Panc1 (cell line): Measurements from ENCODE around the gene HGD.

Experiments used
- POLR2AphosphoS5 ChIP-seq: IDR thresholded peaks from 2 replicates; pipeline ENCODE4 v1.6.1; 2012; ENCODE audit warnings: mild to moderate bottlenecking, low read depth, low read length, moderate library complexity
- SIN3A ChIP-seq: IDR thresholded peaks from 2 replicates; pipeline ENCODE4 v1.6.1; 2012; ENCODE audit warnings: low read depth, mild to moderate bottlenecking, low read length, moderate library complexity, borderline replicate concordance; ENCODE audit not compliant: insufficient read depth
- TCF7L2 ChIP-seq: IDR thresholded peaks from 2 replicates; pipeline ENCODE4 v1.6.1; 2011; ENCODE audit warnings: mild to moderate bottlenecking, low read depth, low read length, inconsistent platforms
- TF ChIP-seq, protein P1 (sequence below): fragments of 450-650 bp; IDR thresholded peaks from 2 replicates; pipeline ENCODE4 v1.5.1; 2017; ENCODE audit warnings: mild to moderate bottlenecking
- TF ChIP-seq, protein P2 (sequence below), 2 experiments: IDR thresholded peaks; 2 replicates each; pipeline ENCODE4 v1.6.1; 2011 to 2012; ENCODE audit warnings: low read depth in 2 of 2, control low read depth in 1 of 2, low read length in 1 of 2, mild to moderate bottlenecking in 1 of 2, moderate library complexity in 1 of 2; ENCODE audit not compliant: insufficient read depth in 1 of 2

DNA sequence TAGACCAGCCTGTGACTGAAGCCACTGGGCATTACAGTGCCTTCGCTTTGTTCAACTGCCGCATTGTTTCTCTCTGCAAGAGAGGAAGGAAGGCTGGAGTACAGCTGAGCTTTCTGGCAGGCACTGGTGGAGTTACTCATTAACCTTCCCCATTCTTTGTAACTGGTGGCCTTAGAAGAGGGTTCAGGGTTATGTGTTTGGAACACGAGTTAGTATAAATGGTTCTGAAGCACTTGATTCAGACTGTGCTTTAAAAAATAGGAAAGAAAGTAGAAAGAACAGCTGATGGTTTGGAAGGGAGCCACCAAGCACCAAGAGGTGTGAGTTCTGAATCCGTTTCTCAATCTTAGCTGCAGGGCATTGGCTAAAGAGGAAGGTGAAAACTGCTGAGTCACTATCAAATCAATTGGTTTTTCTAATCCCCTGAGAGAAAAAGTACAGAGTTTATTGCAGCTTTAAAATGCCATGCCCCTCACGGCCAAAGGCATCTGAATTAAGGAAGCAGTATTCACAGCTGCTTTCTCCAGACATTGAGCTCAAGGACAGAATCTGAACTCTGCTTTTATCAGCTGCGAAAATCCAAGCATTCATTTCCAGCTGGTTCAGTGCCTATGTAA is 3.6 kb downstream of the HGD start:
- TF ChIP-seq, protein P1, sequence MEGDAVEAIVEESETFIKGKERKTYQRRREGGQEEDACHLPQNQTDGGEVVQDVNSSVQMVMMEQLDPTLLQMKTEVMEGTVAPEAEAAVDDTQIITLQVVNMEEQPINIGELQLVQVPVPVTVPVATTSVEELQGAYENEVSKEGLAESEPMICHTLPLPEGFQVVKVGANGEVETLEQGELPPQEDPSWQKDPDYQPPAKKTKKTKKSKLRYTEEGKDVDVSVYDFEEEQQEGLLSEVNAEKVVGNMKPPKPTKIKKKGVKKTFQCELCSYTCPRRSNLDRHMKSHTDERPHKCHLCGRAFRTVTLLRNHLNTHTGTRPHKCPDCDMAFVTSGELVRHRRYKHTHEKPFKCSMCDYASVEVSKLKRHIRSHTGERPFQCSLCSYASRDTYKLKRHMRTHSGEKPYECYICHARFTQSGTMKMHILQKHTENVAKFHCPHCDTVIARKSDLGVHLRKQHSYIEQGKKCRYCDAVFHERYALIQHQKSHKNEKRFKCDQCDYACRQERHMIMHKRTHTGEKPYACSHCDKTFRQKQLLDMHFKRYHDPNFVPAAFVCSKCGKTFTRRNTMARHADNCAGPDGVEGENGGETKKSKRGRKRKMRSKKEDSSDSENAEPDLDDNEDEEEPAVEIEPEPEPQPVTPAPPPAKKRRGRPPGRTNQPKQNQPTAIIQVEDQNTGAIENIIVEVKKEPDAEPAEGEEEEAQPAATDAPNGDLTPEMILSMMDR = no peak
- TF ChIP-seq, protein P2, sequence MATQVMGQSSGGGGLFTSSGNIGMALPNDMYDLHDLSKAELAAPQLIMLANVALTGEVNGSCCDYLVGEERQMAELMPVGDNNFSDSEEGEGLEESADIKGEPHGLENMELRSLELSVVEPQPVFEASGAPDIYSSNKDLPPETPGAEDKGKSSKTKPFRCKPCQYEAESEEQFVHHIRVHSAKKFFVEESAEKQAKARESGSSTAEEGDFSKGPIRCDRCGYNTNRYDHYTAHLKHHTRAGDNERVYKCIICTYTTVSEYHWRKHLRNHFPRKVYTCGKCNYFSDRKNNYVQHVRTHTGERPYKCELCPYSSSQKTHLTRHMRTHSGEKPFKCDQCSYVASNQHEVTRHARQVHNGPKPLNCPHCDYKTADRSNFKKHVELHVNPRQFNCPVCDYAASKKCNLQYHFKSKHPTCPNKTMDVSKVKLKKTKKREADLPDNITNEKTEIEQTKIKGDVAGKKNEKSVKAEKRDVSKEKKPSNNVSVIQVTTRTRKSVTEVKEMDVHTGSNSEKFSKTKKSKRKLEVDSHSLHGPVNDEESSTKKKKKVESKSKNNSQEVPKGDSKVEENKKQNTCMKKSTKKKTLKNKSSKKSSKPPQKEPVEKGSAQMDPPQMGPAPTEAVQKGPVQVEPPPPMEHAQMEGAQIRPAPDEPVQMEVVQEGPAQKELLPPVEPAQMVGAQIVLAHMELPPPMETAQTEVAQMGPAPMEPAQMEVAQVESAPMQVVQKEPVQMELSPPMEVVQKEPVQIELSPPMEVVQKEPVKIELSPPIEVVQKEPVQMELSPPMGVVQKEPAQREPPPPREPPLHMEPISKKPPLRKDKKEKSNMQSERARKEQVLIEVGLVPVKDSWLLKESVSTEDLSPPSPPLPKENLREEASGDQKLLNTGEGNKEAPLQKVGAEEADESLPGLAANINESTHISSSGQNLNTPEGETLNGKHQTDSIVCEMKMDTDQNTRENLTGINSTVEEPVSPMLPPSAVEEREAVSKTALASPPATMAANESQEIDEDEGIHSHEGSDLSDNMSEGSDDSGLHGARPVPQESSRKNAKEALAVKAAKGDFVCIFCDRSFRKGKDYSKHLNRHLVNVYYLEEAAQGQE (IDR thresholded peaks at IDR 0.05; ENCODE audit: insufficient read depth in 1 of 2, low read depth in 2 of 2, low read length in 1 of 2) = no peak
- no peak for TF ChIP-seq POLR2AphosphoS5
- no peak for TF ChIP-seq TCF7L2
- no peak for TF ChIP-seq SIN3A
